SU-DHL-6 (cell line): ENCODE results near the gene NPAS1.

Experiments
- EZH2phosphoT487 ChIP-seq: fragments of 200-600 bp; sonication (generic), shearing (Covaris generic); conservative IDR thresholded peaks from 2 replicates; pipeline ENCODE4 v1.6.1; 2018; ENCODE audit warnings: mild to moderate bottlenecking, antibody characterized with exemption, low read length, moderate library complexity, mixed read lengths
- TF ChIP-seq, protein P1 (sequence below): fragments of 200-600 bp; sonication (generic); IDR thresholded peaks from one replicate; pipeline ENCODE4 v1.5.1; 2017; ENCODE audit warnings: antibody characterized with exemption, mild to moderate bottlenecking, low read length, moderate library complexity; ENCODE audit not compliant: insufficient read depth, poor library complexity, severe bottlenecking

DNA sequence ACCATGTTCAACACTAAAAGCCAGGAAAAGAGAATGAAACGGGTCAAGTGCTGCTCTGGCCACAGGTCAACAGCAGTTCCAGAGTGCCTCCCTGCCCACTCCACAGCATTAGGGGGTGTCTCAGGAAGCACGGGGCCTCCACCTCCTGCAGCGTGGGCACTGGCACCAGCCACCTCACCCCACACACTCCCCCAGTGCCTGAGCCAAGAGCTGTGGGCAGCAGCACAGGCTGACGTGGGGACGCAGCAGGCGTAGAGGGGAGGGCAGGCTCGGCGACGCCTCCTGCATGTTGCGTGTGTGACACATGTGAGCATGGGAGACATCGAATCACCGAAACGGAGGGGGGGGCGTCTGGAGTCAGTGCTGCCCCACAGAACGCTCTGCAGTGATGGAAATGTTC, 50.2 kb downstream of the NPAS1 start:
- TF ChIP-seq, protein P1, sequence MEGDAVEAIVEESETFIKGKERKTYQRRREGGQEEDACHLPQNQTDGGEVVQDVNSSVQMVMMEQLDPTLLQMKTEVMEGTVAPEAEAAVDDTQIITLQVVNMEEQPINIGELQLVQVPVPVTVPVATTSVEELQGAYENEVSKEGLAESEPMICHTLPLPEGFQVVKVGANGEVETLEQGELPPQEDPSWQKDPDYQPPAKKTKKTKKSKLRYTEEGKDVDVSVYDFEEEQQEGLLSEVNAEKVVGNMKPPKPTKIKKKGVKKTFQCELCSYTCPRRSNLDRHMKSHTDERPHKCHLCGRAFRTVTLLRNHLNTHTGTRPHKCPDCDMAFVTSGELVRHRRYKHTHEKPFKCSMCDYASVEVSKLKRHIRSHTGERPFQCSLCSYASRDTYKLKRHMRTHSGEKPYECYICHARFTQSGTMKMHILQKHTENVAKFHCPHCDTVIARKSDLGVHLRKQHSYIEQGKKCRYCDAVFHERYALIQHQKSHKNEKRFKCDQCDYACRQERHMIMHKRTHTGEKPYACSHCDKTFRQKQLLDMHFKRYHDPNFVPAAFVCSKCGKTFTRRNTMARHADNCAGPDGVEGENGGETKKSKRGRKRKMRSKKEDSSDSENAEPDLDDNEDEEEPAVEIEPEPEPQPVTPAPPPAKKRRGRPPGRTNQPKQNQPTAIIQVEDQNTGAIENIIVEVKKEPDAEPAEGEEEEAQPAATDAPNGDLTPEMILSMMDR, result no peak
- no peak for TF ChIP-seq EZH2phosphoT487
